OCI-LY1 (cell line): ENCODE measurements around the gene PTPRG.

Source experiments
- H2AFZ ChIP-seq: fragments of 200-600 bp; sonication (generic), shearing (Covaris generic); 2 replicates; pipeline ENCODE4 v1.6.0; 2014; ENCODE audit warnings: antibody characterized with exemption, mild to moderate bottlenecking, low read length
- H3F3A ChIP-seq: fragments of 200-600 bp; sonication (generic), shearing (Covaris generic); 2 replicates; pipeline ENCODE4 v1.6.0; 2014; ENCODE audit warnings: mild to moderate bottlenecking, antibody characterized with exemption, low read length, moderate library complexity; ENCODE audit not compliant: insufficient read depth
- H3K27ac ChIP-seq: fragments of 200-600 bp; sonication (generic); 2 replicates; pipeline ENCODE4 v1.5.1; 2014; ENCODE audit warnings: low read length, mixed run types, mild to moderate bottlenecking, low read depth; ENCODE audit not compliant: poor library complexity, severe bottlenecking
- H3K27me3 ChIP-seq: fragments of 200-600 bp; sonication (generic); 2 replicates; pipeline ENCODE4 v1.6.0; 2014; ENCODE audit warnings: antibody characterized with exemption, mild to moderate bottlenecking, low read length, moderate library complexity; ENCODE audit not compliant: insufficient read depth
- H3K36me3 ChIP-seq: fragments of 200-600 bp; sonication (generic); 2 replicates; pipeline ENCODE4 v1.6.1; 2014; ENCODE audit warnings: mild to moderate bottlenecking, antibody characterized with exemption, low read length, moderate library complexity, mixed read lengths; ENCODE audit not compliant: insufficient read depth
- H3K4me1 ChIP-seq: fragments of 200-600 bp; sonication (generic); 2 replicates; pipeline ENCODE4 v1.5.1; 2014; ENCODE audit warnings: mild to moderate bottlenecking, low read length, moderate library complexity; ENCODE audit not compliant: insufficient read depth, severe bottlenecking
- H3K4me2 ChIP-seq: fragments of 200-600 bp; sonication (generic), shearing (Covaris generic); 2 replicates; pipeline ENCODE4 v1.6.1; 2014; ENCODE audit warnings: low read length
- H3K4me3 ChIP-seq: fragments of 200-600 bp; sonication (generic); 2 replicates; pipeline ENCODE4 v1.5.1; 2014; ENCODE audit warnings: low read length, low read depth, mild to moderate bottlenecking, mixed read lengths; ENCODE audit not compliant: poor library complexity, severe bottlenecking
- H3K79me2 ChIP-seq: fragments of 200-600 bp; shearing (Covaris generic); 2 replicates; pipeline ENCODE4 v1.6.1; 2016; ENCODE audit warnings: mixed run types, low read length, mixed read lengths; ENCODE audit not compliant: insufficient read depth
- H3K9ac ChIP-seq: fragments of 200-600 bp; sonication (generic), shearing (Covaris generic); 2 replicates; pipeline ENCODE4 v1.6.1; 2014; ENCODE audit warnings: mild to moderate bottlenecking, low read length, mixed read lengths
- H3K9me2 ChIP-seq: fragments of 200-600 bp; sonication (generic), shearing (Covaris generic); 2 replicates; pipeline ENCODE4 v1.6.1; 2014; ENCODE audit warnings: low read depth, mild to moderate bottlenecking, low read length, mixed read lengths
- H3K9me3 ChIP-seq: fragments of 200-600 bp; shearing (Covaris generic); 2 replicates; pipeline ENCODE4 v1.6.1; 2014; ENCODE audit warnings: low read length, mixed read lengths
- H4K20me1 ChIP-seq: fragments of 200-600 bp; sonication (generic), shearing (Covaris generic); 2 replicates; pipeline ENCODE4 v1.6.0; 2016; ENCODE audit warnings: mild to moderate bottlenecking, low read length; ENCODE audit not compliant: insufficient read depth
- EZH2 ChIP-seq: fragments of 200-600 bp; sonication (generic), shearing (Covaris generic); IDR thresholded peaks from 2 replicates; pipeline ENCODE4 v1.8.0; 2017; ENCODE audit warnings: borderline replicate concordance, mixed run types, mild to moderate bottlenecking, antibody characterized with exemption, low read length, moderate library complexity, mixed read lengths
- TF ChIP-seq, protein P1 (sequence below): fragments of 200-600 bp; sonication (generic), shearing (Covaris generic); IDR thresholded peaks from 2 replicates; pipeline ENCODE4 v1.5.1; 2017; ENCODE audit warnings: mild to moderate bottlenecking, antibody characterized with exemption, low read length, moderate library complexity, mixed read lengths

Gene PTPRG

DNA sequence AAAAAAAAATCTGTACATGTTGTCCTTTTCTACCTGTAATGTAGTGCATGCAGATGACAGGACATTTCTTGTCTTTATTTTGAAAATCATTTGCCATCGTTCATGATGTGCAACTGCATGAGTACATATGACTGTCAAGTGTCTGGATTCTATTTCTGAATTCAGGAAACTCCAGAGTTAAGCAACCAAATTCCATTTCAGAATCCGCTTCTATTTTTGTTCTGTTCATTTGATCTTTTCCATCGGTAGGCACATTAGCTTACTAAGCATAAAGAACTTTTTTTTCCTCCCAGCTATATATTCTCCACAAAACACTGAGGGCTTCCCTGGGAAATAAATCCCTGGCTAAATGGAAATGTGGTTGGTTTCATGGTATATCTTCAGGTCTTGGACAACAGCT is 365.6 kb downstream of the PTPRG start:
- no peaks in the 10 kb centered on the region for H3F3A ChIP-seq
- no peaks in the 10 kb centered on the region for H3K4me1 ChIP-seq
- no peak overlapping the region for H2AFZ ChIP-seq
- H3K4me2 ChIP-seq, result no peak overlapping the region
- TF ChIP-seq, protein P1, sequence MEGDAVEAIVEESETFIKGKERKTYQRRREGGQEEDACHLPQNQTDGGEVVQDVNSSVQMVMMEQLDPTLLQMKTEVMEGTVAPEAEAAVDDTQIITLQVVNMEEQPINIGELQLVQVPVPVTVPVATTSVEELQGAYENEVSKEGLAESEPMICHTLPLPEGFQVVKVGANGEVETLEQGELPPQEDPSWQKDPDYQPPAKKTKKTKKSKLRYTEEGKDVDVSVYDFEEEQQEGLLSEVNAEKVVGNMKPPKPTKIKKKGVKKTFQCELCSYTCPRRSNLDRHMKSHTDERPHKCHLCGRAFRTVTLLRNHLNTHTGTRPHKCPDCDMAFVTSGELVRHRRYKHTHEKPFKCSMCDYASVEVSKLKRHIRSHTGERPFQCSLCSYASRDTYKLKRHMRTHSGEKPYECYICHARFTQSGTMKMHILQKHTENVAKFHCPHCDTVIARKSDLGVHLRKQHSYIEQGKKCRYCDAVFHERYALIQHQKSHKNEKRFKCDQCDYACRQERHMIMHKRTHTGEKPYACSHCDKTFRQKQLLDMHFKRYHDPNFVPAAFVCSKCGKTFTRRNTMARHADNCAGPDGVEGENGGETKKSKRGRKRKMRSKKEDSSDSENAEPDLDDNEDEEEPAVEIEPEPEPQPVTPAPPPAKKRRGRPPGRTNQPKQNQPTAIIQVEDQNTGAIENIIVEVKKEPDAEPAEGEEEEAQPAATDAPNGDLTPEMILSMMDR, result no peak
- no peak for TF ChIP-seq EZH2
- no peaks in the 10 kb centered on the region for H3K9me3 ChIP-seq
- no peaks in the 10 kb centered on the region for H3K36me3 ChIP-seq
- H3K27me3 ChIP-seq, result no peaks in the 10 kb centered on the region
- no peak overlapping the region for H3K9ac ChIP-seq
- no peaks in the 10 kb centered on the region for H3K79me2 ChIP-seq
- no peaks in the 10 kb centered on the region for H3K9me2 ChIP-seq
- H3K4me3 ChIP-seq, result no peak overlapping the region
- no peaks in the 10 kb centered on the region for H4K20me1 ChIP-seq
- H3K27ac ChIP-seq, result no peak overlapping the region

DNA sequence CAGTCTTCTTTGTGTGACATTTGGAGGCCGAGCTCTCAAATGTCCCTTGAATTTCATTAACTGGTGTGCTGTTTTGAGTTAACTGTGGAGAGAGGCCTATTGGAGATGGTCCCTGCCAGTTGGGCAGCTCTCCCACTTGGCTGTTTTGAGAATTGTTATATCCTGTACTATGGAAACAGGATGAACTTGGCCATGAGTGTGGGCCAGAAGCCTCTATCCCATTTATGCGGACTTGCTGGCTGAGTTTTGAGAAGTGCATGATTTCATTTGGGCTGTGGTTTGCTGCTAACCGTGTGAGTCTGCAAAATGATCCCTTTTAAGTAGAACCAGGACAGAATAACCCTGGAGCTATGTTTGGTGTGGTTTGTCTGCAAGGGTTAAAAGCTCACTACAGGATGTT is 366.0 kb downstream of the PTPRG start:
- Histone ChIP-seq H3K36me3 (no peaks in the 10 kb centered on the region), H2AFZ (no peak overlapping the region), H3K27ac (no peak overlapping the region), H3K9ac (no peak overlapping the region), H3K4me1 (no peaks in the 10 kb centered on the region), H3F3A (no peaks in the 10 kb centered on the region), H3K9me2 (no peaks in the 10 kb centered on the region), H3K4me2 (no peak overlapping the region), H3K9me3 (no peaks in the 10 kb centered on the region), H4K20me1 (no peaks in the 10 kb centered on the region), H3K27me3 (no peaks in the 10 kb centered on the region), H3K79me2 (no peaks in the 10 kb centered on the region), H3K4me3 (no peak overlapping the region)
- TF ChIP-seq, protein P1, result no peak
- no peak for TF ChIP-seq EZH2

DNA sequence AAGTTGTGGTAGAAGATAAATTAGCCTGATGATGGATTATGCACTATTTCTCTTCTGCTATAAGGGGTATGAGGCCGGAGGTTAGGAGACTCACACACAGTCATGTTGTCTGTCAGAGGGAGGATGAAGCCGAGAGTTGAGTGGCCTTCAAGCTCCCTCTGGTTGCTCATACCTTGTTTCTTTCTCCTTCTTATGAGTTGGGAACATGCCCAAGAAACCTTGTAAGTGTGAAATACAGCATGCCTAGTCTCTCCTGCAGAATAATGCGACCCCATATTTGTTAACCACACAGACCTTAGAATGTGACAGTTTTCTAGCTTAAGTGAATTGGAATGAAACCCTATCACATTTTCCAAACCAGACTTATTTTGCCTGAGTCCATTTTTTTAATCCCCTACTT is 366.7 kb downstream of the PTPRG start:
- no peak overlapping the region for H2AFZ ChIP-seq
- H3F3A ChIP-seq, result no peaks in the 10 kb centered on the region
- no peak overlapping the region for H3K4me2 ChIP-seq
- no peak for TF ChIP-seq EZH2
- TF ChIP-seq, protein P1, result no peak
- no peaks in the 10 kb centered on the region for H3K4me1 ChIP-seq
- no peak overlapping the region for H3K9ac ChIP-seq
- H3K36me3 ChIP-seq, result no peaks in the 10 kb centered on the region
- no peaks in the 10 kb centered on the region for H3K9me3 ChIP-seq
- H3K9me2 ChIP-seq, result no peaks in the 10 kb centered on the region
- H3K4me3 ChIP-seq, result no peak overlapping the region
- H3K79me2 ChIP-seq, result no peaks in the 10 kb centered on the region
- no peak overlapping the region for H3K27ac ChIP-seq
- H4K20me1 ChIP-seq, result no peaks in the 10 kb centered on the region
- no peaks in the 10 kb centered on the region for H3K27me3 ChIP-seq
